HUES48 (cell line): ENCODE measurements around the gene FOXJ2.
"Not testable (repeated sequence)": the region's sequence is repeated elsewhere in the genome, so short reads cannot be mapped to it uniquely, and the experiment has no call there.

ENCODE experiments used
- H3K27ac ChIP-seq: one replicate; pipeline ENCODE4 v1.7.0; 2013; ENCODE audit warnings: low read depth, low read length, inconsistent platforms
- H3K27me3 ChIP-seq: 2 replicates; pipeline ENCODE4 v1.6.1; 2013; ENCODE audit warnings: mild to moderate bottlenecking, low read length; ENCODE audit not compliant: control insufficient read depth, insufficient read depth
- H3K36me3 ChIP-seq: 2 replicates; pipeline ENCODE4 v1.6.1; 2013; ENCODE audit warnings: low read length; ENCODE audit not compliant: control insufficient read depth, insufficient read depth
- H3K4me1 ChIP-seq: 2 replicates; pipeline ENCODE4 v1.6.1; 2013; ENCODE audit warnings: mild to moderate bottlenecking, low read length; ENCODE audit not compliant: control insufficient read depth, insufficient read depth
- H3K4me3 ChIP-seq: 2 replicates; pipeline ENCODE4 v1.5.1; 2013; ENCODE audit warnings: mild to moderate bottlenecking, low read depth, low read length
- H3K9ac ChIP-seq: 2 replicates; pipeline ENCODE4 v1.6.1; 2013; ENCODE audit warnings: mild to moderate bottlenecking, low read depth, low read length, moderate library complexity
- H3K9me3 ChIP-seq: 2 replicates; pipeline ENCODE4 v1.6.1; 2013; ENCODE audit warnings: low read length; ENCODE audit not compliant: control insufficient read depth, insufficient read depth

FOXJ2 gene

GRCh38 chr12:8001496-8001895, 31.0 kb upstream of the FOXJ2 start:
- not testable (repeated sequence) for H3K4me1 ChIP-seq, H3K27ac ChIP-seq, H3K4me3 ChIP-seq, H3K9ac ChIP-seq, H3K36me3 ChIP-seq, H3K27me3 ChIP-seq, H3K9me3 ChIP-seq

GRCh38 chr12:8004897-8005296, 27.6 kb upstream of the FOXJ2 start:
- H3K27me3 ChIP-seq, H3K27ac ChIP-seq, H3K4me3 ChIP-seq, H3K9ac ChIP-seq, H3K4me1 ChIP-seq, H3K36me3 ChIP-seq, H3K9me3 ChIP-seq: not testable (repeated sequence)

- no peak overlapping the region for H3K27ac ChIP-seq
- no peak overlapping the region for H3K9ac ChIP-seq
- H3K9me3 ChIP-seq: no peaks in the 10 kb centered on the region
- H3K27me3 ChIP-seq: no peaks in the 10 kb centered on the region
- H3K36me3 ChIP-seq: no peaks in the 10 kb centered on the region
- no peak overlapping the region for H3K4me3 ChIP-seq
- H3K4me1 ChIP-seq: no peaks in the 10 kb centered on the region
These were observed 21.2 kb upstream of the FOXJ2 start for GRCh38 chr12:8011331-8011730.

- Histone ChIP-seq H3K9me3 (no peaks in the 10 kb centered on the region), H3K36me3 (no peaks in the 10 kb centered on the region), H3K4me3 (no peak overlapping the region), H3K27me3 (no peaks in the 10 kb centered on the region), H3K27ac (no peak overlapping the region), H3K9ac (no peak overlapping the region), H3K4me1 (no peaks in the 10 kb centered on the region)
These were observed 19.7 kb upstream of the FOXJ2 start for GRCh38 chr12:8012651-8013309.

- Histone ChIP-seq H3K27ac (no peak overlapping the region), H3K4me1 (peaks cover 2% of the 10 kb centered on the region; the same call in 1 of the 2 replicates), H3K4me3 (no peak overlapping the region), H3K27me3 (no peaks in the 10 kb centered on the region), H3K9me3 (no peaks in the 10 kb centered on the region), H3K9ac (no peak overlapping the region), H3K36me3 (no peaks in the 10 kb centered on the region)
These were observed 17.7 kb upstream of the FOXJ2 start for GRCh38 chr12:8014836-8015235.

- H3K4me3 ChIP-seq: peak overlapping the region; percentile 76
- not testable (repeated sequence) for H3K27me3 ChIP-seq, H3K36me3 ChIP-seq, H3K27ac ChIP-seq, H3K4me1 ChIP-seq, H3K9ac ChIP-seq, H3K9me3 ChIP-seq
These were observed 14.3 kb upstream of the FOXJ2 start for GRCh38 chr12:8018213-8018612.

- H3K9ac ChIP-seq: peak overlapping the region; percentile 45; the same call in 1 of the 2 replicates
- H3K9me3 ChIP-seq: no peaks in the 10 kb centered on the region
- no peaks in the 10 kb centered on the region for H3K36me3 ChIP-seq
- H3K27ac ChIP-seq: peak overlapping the region; percentile 33
- no peaks in the 10 kb centered on the region for H3K27me3 ChIP-seq
- peak overlapping the region; percentile 76 for H3K4me3 ChIP-seq
- peaks cover 2% of the 10 kb centered on the region; the same call in 1 of the 2 replicates for H3K4me1 ChIP-seq
These were observed 13.6 kb upstream of the FOXJ2 start for GRCh38 chr12:8018666-8019581.

GRCh38 chr12:8026291-8026900, 6.1 kb upstream of the FOXJ2 start:
- H3K9me3 ChIP-seq: no peaks in the 10 kb centered on the region

GRCh38 chr12:8027856-8028255, 4.7 kb upstream of the FOXJ2 start:
- no peaks in the 10 kb centered on the region for H3K27me3 ChIP-seq
- no peaks in the 10 kb centered on the region for H3K36me3 ChIP-seq
- no peaks in the 10 kb centered on the region for H3K9me3 ChIP-seq
- H3K4me3 ChIP-seq: peak overlapping the region; percentile 78
- no peak overlapping the region for H3K27ac ChIP-seq
- H3K9ac ChIP-seq: no peak overlapping the region
- peaks cover 2% of the 10 kb centered on the region; the same call in 1 of the 2 replicates for H3K4me1 ChIP-seq

More at GRCh38 chr12:8026291-8026900, 6.1 kb upstream of the FOXJ2 start:
- peak overlapping the region; percentile 78 for H3K4me3 ChIP-seq
- peak overlapping the region; percentile 76 for H3K9ac ChIP-seq
- H3K27ac ChIP-seq: peak overlapping the region; percentile 100
- no peaks in the 10 kb centered on the region for H3K36me3 ChIP-seq
- H3K4me1 ChIP-seq: no peaks in the 10 kb centered on the region
- no peaks in the 10 kb centered on the region for H3K27me3 ChIP-seq

- Histone ChIP-seq H3K4me3 (no peak overlapping the region), H3K9me3 (no peaks in the 10 kb centered on the region), H3K27me3 (no peaks in the 10 kb centered on the region), H3K4me1 (peaks cover 2% of the 10 kb centered on the region; the same call in 1 of the 2 replicates), H3K9ac (no peak overlapping the region), H3K36me3 (no peaks in the 10 kb centered on the region), H3K27ac (no peak overlapping the region)
These were observed 4.2 kb upstream of the FOXJ2 start for GRCh38 chr12:8028267-8028666.

- Histone ChIP-seq H3K9me3 (no peaks in the 10 kb centered on the region), H3K4me1 (peaks cover 14% of the 10 kb centered on the region), H3K4me3 (no peak overlapping the region), H3K36me3 (no peaks in the 10 kb centered on the region), H3K27me3 (no peaks in the 10 kb centered on the region), H3K27ac (no peak overlapping the region), H3K9ac (no peak overlapping the region)
These were observed 2.3 kb upstream of the FOXJ2 start for GRCh38 chr12:8030189-8030588.
